ENCODE measurements around the gene PRPF38B.
"Not testable (repeated sequence)": the region's sequence is repeated elsewhere in the genome, so short reads cannot be mapped to it uniquely, and the experiment has no call there.

PRPF38B gene

DNA sequence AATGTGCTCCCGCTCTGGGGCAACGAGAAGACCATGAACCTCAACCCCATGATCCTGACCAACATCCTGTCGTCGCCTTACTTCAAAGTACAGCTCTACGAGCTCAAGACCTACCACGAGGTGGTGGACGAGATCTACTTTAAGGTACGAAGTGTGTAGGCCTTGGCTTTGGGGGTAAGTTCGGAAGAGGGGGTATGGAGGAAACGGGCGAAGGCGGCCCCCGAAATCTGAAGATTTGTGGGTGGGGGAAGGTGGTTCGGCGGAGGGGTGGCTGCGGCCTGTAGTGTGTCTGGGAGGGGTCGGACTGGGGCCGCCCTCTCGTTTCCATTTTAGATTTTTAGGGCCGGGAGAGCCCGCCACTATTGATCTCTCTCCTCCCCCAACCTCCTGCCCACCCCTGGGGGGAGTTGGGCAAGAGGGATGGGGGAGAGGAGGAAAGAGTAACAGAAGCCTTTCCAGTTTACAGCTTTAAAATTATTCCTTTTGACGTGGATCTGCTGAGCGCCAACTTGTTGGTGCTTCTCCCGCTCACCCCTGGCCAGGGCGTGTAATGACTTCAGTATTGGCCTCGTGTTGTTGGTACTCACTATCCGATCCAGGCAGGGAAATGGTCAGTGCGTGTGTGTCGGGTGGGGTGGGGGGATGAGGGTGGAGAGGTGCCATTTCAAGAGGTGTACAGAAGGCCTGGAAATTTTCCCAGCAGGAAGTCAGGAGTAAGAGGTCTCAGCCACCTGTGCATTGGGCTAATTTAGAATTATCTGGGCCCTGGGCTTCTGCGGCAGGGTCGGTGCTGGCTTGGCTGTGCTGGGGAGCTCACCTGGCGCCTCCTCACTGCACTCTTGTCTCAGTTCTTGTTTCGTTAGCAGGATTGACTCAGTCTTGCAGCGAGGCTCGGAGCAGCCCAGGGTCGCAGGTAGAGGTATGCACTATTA is 880 bp downstream of the PRPF38B start:
- in situ Hi-C loops (cut with HindIII; ENCODE audit: low sequenced_read_pairs) = no loop called here
- DNase-seq (ENCODE audit: low read depth, low spot score) = peak; percentile 75
- TF ChIP-seq, protein P1, sequence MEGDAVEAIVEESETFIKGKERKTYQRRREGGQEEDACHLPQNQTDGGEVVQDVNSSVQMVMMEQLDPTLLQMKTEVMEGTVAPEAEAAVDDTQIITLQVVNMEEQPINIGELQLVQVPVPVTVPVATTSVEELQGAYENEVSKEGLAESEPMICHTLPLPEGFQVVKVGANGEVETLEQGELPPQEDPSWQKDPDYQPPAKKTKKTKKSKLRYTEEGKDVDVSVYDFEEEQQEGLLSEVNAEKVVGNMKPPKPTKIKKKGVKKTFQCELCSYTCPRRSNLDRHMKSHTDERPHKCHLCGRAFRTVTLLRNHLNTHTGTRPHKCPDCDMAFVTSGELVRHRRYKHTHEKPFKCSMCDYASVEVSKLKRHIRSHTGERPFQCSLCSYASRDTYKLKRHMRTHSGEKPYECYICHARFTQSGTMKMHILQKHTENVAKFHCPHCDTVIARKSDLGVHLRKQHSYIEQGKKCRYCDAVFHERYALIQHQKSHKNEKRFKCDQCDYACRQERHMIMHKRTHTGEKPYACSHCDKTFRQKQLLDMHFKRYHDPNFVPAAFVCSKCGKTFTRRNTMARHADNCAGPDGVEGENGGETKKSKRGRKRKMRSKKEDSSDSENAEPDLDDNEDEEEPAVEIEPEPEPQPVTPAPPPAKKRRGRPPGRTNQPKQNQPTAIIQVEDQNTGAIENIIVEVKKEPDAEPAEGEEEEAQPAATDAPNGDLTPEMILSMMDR (IDR thresholded peaks at IDR 0.05; ENCODE audit: low read depth, low read length) = peak; percentile 25
- peak overlapping the region; percentile 67 for H3K4me3 ChIP-seq (ENCODE audit: low read depth, low read length)

DNA sequence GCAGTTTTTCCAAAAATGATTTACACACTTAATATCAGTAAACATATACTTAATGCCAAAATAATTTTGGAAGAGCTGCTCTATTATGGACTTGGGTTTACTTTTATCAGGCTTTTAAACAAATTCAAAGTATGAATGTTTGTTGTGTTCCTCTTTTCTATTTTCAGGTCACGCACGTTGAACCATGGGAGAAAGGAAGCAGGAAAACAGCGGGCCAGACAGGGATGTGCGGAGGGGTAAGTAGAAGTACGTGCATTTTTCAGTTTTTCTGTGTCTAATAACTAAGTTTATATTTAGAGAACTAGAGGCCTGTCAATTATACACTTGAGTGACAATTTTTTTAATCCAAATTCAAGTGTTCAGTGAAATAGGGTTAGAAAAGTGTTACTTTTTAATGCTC is 3.4 kb downstream of the PRPF38B start:
- in situ Hi-C loops (cut with HindIII; ENCODE audit: low sequenced_read_pairs) = no loop called here
- TF ChIP-seq, protein P1 (IDR thresholded peaks at IDR 0.05; ENCODE audit: low read depth, low read length) = no peak
- H3K4me3 ChIP-seq (ENCODE audit: low read depth, low read length) = no peak overlapping the region
- DNase-seq (ENCODE audit: low read depth, low spot score) = no peak

DNA sequence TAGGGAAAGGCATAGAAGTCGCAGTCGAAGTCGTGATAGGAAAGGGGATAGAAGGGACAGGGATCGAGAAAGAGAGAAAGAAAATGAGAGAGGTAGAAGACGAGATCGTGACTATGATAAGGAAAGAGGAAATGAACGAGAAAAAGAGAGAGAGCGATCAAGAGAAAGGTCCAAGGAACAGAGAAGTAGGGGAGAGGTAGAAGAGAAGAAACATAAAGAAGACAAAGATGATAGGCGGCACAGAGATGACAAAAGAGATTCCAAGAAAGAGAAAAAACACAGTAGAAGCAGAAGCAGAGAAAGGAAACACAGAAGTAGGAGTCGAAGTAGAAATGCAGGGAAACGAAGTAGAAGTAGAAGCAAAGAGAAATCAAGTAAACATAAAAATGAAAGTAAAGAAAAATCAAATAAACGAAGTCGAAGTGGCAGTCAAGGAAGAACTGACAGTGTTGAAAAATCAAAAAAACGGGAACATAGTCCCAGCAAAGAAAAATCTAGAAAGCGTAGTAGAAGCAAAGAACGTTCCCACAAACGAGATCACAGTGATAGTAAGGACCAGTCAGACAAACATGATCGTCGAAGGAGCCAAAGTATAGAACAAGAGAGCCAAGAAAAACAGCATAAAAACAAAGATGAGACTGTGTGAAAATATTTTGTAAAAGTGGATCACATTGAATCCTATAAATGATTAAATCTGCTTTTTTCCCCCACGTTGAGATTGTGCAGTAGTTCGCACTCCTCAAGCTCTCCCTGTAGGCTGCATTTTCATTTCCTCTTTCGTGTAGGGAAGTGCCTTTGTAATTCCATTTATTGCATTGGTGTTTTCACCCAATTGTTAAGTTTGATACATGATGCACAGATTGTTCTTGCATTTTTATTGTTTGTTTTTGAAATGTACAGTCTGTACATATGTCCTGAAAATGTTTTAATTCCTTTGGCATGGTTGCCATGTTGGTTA is 7.5 kb downstream of the PRPF38B start:
- H3K4me3 ChIP-seq (ENCODE audit: low read depth, low read length) = no peak overlapping the region
- in situ Hi-C loops (cut with HindIII; ENCODE audit: low sequenced_read_pairs) = no loop called here
- DNase-seq (ENCODE audit: low read depth, low spot score) = no peak
- TF ChIP-seq, protein P1 (IDR thresholded peaks at IDR 0.05; ENCODE audit: low read depth, low read length) = no peak

DNA sequence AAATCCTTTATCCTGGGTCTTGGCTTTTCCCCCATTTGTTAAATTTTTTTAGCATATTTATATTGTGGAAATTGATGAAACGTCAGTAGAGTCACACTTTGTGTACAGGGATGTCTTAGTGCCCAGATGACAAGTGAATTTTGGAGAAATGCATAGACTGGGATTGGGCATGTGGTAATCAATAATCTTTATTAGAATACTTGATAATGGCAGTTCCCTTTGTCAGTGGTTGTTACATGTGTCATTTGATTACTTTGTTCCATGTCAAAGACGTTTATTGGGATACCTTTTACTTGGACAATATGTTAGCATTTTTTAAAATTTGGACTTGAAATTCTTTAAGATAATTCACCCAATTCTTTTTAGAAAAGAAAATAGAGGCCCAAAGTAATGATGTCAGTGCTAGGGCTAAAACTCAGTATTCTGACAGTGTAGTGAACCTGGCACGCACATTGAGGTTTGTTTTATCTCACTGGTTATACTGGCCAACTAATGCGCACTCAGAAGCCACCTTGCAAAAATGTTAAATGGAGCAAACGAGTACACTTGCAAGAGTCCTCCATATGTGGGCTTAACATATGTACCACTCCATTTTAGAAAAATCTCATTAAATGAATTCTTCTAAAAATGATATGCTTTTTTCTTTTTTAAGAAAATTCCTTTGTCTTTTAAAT is 9.2 kb downstream of the PRPF38B start:
- no peak for DNase-seq (ENCODE audit: low read depth, low spot score)
- TF ChIP-seq, protein P1 (IDR thresholded peaks at IDR 0.05; ENCODE audit: low read depth, low read length) = no peak
- no peak overlapping the region for H3K4me3 ChIP-seq (ENCODE audit: low read depth, low read length)
- in situ Hi-C loops (cut with HindIII; ENCODE audit: low sequenced_read_pairs) = no loop called here

DNA sequence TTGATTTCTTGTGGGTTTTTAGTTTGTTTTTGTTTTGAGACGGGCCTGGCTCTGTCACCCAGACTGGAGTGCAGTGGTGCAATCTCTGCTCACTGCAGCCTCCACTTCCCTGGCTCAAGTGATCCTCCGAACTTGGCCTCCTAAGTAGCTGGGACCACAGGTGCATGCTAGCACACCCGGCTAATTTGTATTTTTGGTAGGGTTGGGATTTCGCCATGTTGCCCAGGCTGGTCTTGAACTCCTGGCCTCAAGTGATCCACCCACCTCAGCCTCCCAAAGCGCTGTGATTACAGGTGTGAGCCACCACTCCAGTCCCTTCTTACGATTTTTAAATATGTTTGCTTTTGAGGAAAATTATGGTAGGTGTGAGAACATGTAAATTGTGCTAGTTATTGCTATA is 10.0 kb downstream of the PRPF38B start:
- in situ Hi-C loops (cut with HindIII; ENCODE audit: low sequenced_read_pairs); DNase-seq (ENCODE audit: low read depth, low spot score); H3K4me3 ChIP-seq (ENCODE audit: low read depth, low read length): not testable (repeated sequence)

DNA sequence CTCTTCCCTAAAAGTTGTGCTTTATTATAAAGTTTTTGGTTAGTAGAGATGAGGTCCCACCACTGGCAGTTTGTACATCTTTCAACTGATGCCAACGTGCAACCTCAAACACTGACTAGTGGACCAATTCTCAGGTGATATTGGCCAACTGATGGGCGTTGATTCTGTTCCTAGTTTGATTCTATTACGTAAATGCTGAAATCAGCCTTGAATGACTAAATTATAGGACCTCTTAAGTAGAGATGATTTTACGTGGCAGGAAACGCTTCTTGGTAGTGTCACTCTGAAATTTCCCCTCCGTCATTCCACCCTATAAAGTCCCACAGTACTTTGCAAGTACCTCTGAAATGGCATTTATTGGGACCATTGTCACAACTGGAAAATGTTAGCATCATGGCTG is 11.8 kb downstream of the PRPF38B start:
- no peak for DNase-seq (ENCODE audit: low read depth, low spot score)
- in situ Hi-C loops (cut with HindIII; ENCODE audit: low sequenced_read_pairs) = no loop called here
- H3K4me3 ChIP-seq (ENCODE audit: low read depth, low read length) = no peak overlapping the region
- TF ChIP-seq, protein P1 (IDR thresholded peaks at IDR 0.05; ENCODE audit: low read depth, low read length) = no peak

All from astrocyte of the spinal cord (primary cell).